DND-41 (cell line): ENCODE measurements around the gene KLF14.

Source experiments
- ATAC-seq: fragments of 200-7000 bp; cut with Tn5 transposase; 3 replicates; pipeline ENCODE4 v1.9.1; 2021; ENCODE audit warnings: low read depth; ENCODE audit not compliant: insufficient read depth
- DNase-seq: peaks from one replicate; pipeline ENCODE4 v3.0.0-alpha.2; 2020
- H2AFZ ChIP-seq: 2 replicates; pipeline ENCODE4 v1.6.0; 2012; ENCODE audit warnings: low read depth, low read length
- H3K27ac ChIP-seq: 2 replicates; pipeline ENCODE4 v1.5.1; 2012; ENCODE audit warnings: low read length, inconsistent platforms
- H3K27me3 ChIP-seq: fragments of 200-600 bp; sonication (generic); 2 replicates; pipeline ENCODE4 v1.6.0; 2012; ENCODE audit warnings: low read length, mild to moderate bottlenecking, inconsistent platforms; ENCODE audit not compliant: insufficient read depth, poor library complexity
- H3K36me3 ChIP-seq: 2 replicates; pipeline ENCODE4 v1.5.1; 2012; ENCODE audit warnings: low read length, inconsistent platforms; ENCODE audit not compliant: insufficient read depth
- H3K4me1 ChIP-seq: 2 replicates; pipeline ENCODE4 v1.5.1; 2012; ENCODE audit warnings: mild to moderate bottlenecking, low read length; ENCODE audit not compliant: insufficient read depth
- H3K4me2 ChIP-seq: 2 replicates; pipeline ENCODE4 v1.6.0; 2012; ENCODE audit warnings: mild to moderate bottlenecking, moderate library complexity, low read length, inconsistent platforms; ENCODE audit not compliant: insufficient read depth
- H3K4me3 ChIP-seq, 2 experiments: fragments of 200-600 bp in 1 of 2; shearing (Covaris generic) in 1 of 2; 2 replicates each; pipeline ENCODE4 v1.5.1; 2012 to 2016; ENCODE audit warnings: inconsistent platforms in 2 of 2, low read length in 2 of 2, mild to moderate bottlenecking in 2 of 2, low read depth in 1 of 2, moderate library complexity in 1 of 2
- H3K79me2 ChIP-seq: 2 replicates; pipeline ENCODE4 v1.6.0; 2012; ENCODE audit warnings: low read length, inconsistent platforms; ENCODE audit not compliant: insufficient read depth
- H3K9ac ChIP-seq: 2 replicates; pipeline ENCODE4 v1.6.0; 2012; ENCODE audit warnings: low read depth, mild to moderate bottlenecking, inconsistent platforms, low read length, moderate library complexity
- H3K9me3 ChIP-seq: 2 replicates; pipeline ENCODE4 v1.5.1; 2012; ENCODE audit warnings: low read length, moderate library complexity, mild to moderate bottlenecking, inconsistent platforms; ENCODE audit not compliant: insufficient read depth, severe bottlenecking
- H4K20me1 ChIP-seq: 2 replicates; pipeline ENCODE4 v1.6.0; 2012; ENCODE audit warnings: low read length; ENCODE audit not compliant: insufficient read depth
- EZH2 ChIP-seq: IDR thresholded peaks from 3 replicates; pipeline ENCODE4 v1.6.1; 2012; ENCODE audit warnings: borderline replicate concordance, low read depth, mild to moderate bottlenecking, moderate library complexity, low read length, inconsistent platforms; ENCODE audit not compliant: severe bottlenecking
- TF ChIP-seq, protein P1 (sequence below): IDR thresholded peaks from 2 replicates; pipeline ENCODE4 v1.5.1; 2012; ENCODE audit warnings: borderline replicate concordance, low read length, moderate library complexity, mild to moderate bottlenecking; ENCODE audit not compliant: poor library complexity, severe bottlenecking; ENCODE audit errors: extremely low read depth

The KLF14 gene

DNA sequence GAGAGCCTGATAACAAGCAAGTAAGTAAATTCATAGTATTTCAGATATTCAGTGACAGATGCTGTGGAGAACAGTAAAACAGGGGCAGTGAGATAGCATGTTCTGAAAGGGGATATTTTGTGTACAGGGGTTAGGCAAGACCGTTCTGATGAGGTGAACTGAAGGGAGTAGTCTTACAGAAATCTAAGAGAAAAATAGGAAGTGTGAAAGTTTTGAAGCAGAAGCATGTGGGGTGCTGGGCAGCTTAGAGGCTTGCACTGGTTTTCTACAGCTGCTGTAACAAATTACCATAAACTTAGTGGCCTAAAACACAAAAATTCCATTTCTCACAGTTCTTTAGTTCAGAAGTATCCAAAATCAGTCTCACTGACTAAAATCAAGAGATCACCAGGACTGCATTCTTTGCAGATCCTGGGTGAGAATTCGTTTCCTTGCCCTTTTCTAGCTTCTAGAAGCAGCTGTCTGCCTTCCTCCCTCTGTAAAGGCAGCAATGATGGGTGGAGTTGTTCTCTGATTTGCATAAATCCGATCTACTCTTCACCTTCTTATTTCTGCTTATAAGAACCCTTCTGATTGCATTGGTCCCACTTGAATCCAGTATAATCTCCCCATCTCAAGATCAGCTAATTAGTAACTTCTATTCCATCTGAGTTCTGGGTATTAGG, 7.5 kb upstream of the KLF14 start:
- Histone ChIP-seq H3K9ac (no peak overlapping the region), H3K4me1 (no peaks in the 10 kb centered on the region), H3K27ac (no peak overlapping the region), H4K20me1 (no peaks in the 10 kb centered on the region), H2AFZ (no peak overlapping the region), H3K36me3 (no peaks in the 10 kb centered on the region), H3K79me2 (no peaks in the 10 kb centered on the region), H3K4me2 (no peak overlapping the region), H3K27me3 (peaks cover 67% of the 10 kb centered on the region), H3K9me3 (no peaks in the 10 kb centered on the region), H3K4me3 (no peak overlapping the region)
- ATAC-seq (no peak), DNase-seq (no peak)
- TF ChIP-seq, protein P1, sequence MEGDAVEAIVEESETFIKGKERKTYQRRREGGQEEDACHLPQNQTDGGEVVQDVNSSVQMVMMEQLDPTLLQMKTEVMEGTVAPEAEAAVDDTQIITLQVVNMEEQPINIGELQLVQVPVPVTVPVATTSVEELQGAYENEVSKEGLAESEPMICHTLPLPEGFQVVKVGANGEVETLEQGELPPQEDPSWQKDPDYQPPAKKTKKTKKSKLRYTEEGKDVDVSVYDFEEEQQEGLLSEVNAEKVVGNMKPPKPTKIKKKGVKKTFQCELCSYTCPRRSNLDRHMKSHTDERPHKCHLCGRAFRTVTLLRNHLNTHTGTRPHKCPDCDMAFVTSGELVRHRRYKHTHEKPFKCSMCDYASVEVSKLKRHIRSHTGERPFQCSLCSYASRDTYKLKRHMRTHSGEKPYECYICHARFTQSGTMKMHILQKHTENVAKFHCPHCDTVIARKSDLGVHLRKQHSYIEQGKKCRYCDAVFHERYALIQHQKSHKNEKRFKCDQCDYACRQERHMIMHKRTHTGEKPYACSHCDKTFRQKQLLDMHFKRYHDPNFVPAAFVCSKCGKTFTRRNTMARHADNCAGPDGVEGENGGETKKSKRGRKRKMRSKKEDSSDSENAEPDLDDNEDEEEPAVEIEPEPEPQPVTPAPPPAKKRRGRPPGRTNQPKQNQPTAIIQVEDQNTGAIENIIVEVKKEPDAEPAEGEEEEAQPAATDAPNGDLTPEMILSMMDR: no peak
- no peak for TF ChIP-seq EZH2

DNA sequence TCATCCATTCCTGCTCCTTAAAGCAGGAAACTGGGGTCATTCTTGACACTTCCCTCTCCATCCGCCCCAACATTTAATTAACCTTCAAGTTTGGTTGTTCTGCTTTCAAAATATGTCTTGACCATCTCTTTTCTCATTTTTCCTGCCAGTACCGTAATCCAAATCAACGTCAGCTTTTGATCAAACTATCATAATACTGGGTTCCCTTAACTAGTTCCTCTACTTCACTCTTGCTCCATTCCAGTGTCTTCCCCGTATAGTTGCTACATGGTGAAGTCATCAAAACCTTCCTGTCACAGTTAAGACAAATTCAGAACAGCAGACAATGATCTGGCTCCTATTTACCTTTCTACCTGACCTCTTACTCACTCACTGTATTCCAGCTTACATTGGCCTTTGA, 6.6 kb upstream of the KLF14 start:
- H3K9ac ChIP-seq: no peak overlapping the region
- H3K79me2 ChIP-seq: no peaks in the 10 kb centered on the region
- ATAC-seq: no peak
- H3K27ac ChIP-seq: no peak overlapping the region
- H3K4me1 ChIP-seq: no peaks in the 10 kb centered on the region
- no peaks in the 10 kb centered on the region for H3K9me3 ChIP-seq
- H3K27me3 ChIP-seq: peaks cover 66% of the 10 kb centered on the region
- no peak for DNase-seq
- no peaks in the 10 kb centered on the region for H4K20me1 ChIP-seq
- TF ChIP-seq EZH2: no peak
- TF ChIP-seq, protein P1: no peak
- no peak overlapping the region for H3K4me2 ChIP-seq
- H2AFZ ChIP-seq: no peak overlapping the region
- H3K4me3 ChIP-seq: no peak overlapping the region
- no peaks in the 10 kb centered on the region for H3K36me3 ChIP-seq

DNA sequence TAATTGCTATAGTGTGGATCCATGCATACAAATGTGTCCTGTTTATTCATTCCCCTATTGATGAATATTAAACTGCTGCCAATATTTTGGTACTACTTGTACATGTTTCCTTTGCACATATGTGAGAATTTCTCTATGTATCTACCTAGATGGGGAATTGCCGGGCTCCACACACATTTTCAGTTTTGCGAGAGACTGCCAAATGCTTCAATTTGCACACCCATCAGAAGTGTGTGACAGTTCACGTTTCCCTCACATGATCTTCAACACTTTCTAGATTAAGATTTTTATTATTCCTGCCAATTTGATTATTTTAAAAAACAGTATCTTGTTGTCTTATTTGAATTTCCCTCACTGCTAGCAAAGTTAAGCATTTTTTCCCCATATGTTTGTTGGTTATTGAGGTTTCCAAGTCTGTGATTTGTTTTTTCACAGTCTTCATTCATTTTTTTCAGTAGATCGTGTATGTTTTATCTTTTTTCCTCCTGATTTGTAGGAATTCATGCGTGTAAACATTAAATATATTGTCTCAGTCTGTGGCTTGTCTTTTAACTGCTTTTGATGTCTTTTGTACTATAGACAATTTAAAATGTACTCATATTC, 2.4 kb upstream of the KLF14 start:
- ATAC-seq (no peak), DNase-seq (no peak)
- H4K20me1 ChIP-seq: no peaks in the 10 kb centered on the region
- H3K36me3 ChIP-seq: no peaks in the 10 kb centered on the region
- peaks cover 59% of the 10 kb centered on the region for H3K27me3 ChIP-seq
- H3K9ac ChIP-seq: no peak overlapping the region
- H2AFZ ChIP-seq: no peak overlapping the region
- H3K4me3 ChIP-seq: no peak overlapping the region
- no peak overlapping the region for H3K4me2 ChIP-seq
- no peaks in the 10 kb centered on the region for H3K9me3 ChIP-seq
- no peaks in the 10 kb centered on the region for H3K79me2 ChIP-seq
- TF ChIP-seq, protein P1: no peak
- no peak for TF ChIP-seq EZH2
- H3K4me1 ChIP-seq: no peaks in the 10 kb centered on the region; the same call in 1 of the 2 replicates
- H3K27ac ChIP-seq: no peak overlapping the region
